Fibroblast of mammary gland (primary cell): Measurements from ENCODE around the gene PDZRN3.
A peak's percentile ranks its signal among the peaks of the same experiment; 100 is the strongest.

ENCODE experiments used
- DNase-seq: peaks from one replicate; pipeline ENCODE4 v3.0.0-alpha.2; 2010; ENCODE audit warnings: low read depth
- H3K4me3 ChIP-seq: 2 replicates; pipeline ENCODE4 v1.5.1; 2011; ENCODE audit warnings: low read depth, mild to moderate bottlenecking, low read length, moderate library complexity; ENCODE audit not compliant: control insufficient read depth
- TF ChIP-seq, protein P1 (sequence below): conservative IDR thresholded peaks from 2 replicates; pipeline ENCODE4 v1.5.1; 2011; ENCODE audit warnings: low read depth, low read length, inconsistent platforms; ENCODE audit not compliant: control insufficient read depth, insufficient read depth

Gene PDZRN3

GRCh38 chr3:73490453-73491286 is 134.1 kb downstream of the PDZRN3 start:
- TF ChIP-seq, protein P1, sequence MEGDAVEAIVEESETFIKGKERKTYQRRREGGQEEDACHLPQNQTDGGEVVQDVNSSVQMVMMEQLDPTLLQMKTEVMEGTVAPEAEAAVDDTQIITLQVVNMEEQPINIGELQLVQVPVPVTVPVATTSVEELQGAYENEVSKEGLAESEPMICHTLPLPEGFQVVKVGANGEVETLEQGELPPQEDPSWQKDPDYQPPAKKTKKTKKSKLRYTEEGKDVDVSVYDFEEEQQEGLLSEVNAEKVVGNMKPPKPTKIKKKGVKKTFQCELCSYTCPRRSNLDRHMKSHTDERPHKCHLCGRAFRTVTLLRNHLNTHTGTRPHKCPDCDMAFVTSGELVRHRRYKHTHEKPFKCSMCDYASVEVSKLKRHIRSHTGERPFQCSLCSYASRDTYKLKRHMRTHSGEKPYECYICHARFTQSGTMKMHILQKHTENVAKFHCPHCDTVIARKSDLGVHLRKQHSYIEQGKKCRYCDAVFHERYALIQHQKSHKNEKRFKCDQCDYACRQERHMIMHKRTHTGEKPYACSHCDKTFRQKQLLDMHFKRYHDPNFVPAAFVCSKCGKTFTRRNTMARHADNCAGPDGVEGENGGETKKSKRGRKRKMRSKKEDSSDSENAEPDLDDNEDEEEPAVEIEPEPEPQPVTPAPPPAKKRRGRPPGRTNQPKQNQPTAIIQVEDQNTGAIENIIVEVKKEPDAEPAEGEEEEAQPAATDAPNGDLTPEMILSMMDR = no peak
- H3K4me3 ChIP-seq = no peak overlapping the region
- peak; percentile 64 for DNase-seq

- TF ChIP-seq, protein P1 = no peak
- H3K4me3 ChIP-seq = no peak overlapping the region
- DNase-seq = no peak
Observed at GRCh38 chr3:73485877-73486330, 138.8 kb downstream of the PDZRN3 start.

DNA sequence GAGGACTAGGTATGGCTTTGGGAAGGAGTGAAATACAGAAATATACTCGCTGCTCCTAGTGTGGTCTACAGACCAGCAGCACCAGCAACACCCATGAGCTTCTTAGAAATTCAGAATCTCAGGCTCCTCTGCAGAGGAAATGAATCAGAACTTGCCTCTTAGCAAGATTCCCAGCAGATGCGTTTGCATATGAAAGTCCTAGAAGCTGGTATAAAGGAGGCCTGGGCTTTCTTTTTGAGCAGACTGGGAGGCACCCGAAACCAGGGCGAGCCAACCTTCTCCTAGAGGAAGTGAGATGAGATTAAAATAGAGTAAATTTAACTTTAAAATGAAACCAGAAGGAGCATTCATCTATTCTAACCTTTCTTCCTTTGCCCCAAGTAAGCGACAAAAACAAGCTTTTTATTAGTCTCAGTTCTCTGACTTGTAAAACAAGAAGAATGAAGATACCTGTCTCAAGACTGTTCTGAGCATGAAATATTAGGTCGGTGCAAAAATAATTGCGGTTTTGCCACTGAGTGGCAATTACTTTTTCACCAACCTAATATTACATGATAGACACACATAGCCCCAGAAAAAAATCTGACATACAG is 140.0 kb downstream of the PDZRN3 start:
- no peak overlapping the region for H3K4me3 ChIP-seq
- no peak for DNase-seq
- TF ChIP-seq, protein P1 = no peak

DNA sequence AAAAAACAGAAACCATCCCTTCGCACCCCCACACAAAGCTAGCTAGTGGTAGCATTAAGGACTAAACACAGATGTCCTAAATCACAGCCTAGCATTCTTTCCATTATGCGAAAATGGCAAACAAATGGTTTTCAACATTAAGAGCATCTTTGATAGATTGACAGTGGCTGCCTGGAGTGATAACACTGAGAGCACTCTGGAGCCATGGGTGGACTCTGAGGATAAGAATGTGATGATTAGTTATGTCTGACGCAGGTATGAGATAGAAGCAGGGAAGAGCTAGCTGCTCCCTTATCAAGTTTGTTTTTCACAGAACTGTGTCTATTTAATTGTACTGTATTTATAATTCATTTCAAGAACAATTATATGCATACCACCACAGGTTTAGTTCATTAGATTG is 142.9 kb downstream of the PDZRN3 start:
- TF ChIP-seq, protein P1 = no peak
- H3K4me3 ChIP-seq = no peak overlapping the region
- no peak for DNase-seq

GRCh38 chr3:73480187-73480672 is 144.5 kb downstream of the PDZRN3 start:
- TF ChIP-seq, protein P1 = no peak
- no peak overlapping the region for H3K4me3 ChIP-seq
- DNase-seq = peak; percentile 49

DNA sequence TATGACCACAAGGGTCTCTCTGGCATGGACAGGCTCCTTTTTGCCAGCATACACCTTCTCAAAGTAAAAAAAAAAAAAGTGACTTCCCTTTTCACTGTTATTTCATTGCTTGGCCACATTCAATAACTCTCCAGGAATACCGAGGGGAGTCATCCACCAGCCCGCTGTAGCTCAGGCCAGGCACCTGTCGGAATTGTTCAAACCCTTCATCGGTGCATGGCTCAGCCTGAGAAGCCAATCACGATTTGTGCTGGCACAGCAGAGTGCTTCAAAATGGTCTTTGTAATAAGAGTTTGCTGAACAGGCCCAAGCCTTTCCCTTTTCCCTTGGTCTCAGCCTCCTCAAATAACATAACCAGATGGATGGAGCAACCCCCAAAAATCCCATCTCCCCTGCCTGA is 145.4 kb downstream of the PDZRN3 start:
- no peak overlapping the region for H3K4me3 ChIP-seq
- no peak for DNase-seq
- TF ChIP-seq, protein P1 = no peak
